C4-2B (cell line): ENCODE data around the gene VIL1.

Source experiments
- H3K27ac ChIP-seq: fragments of 450-650 bp; 2 replicates; pipeline ENCODE4 v1.5.1; 2017
- ZFX ChIP-seq: fragments of 450-650 bp; IDR thresholded peaks from 2 replicates; pipeline ENCODE4 v1.6.1; 2017
- TF ChIP-seq, protein P1 (sequence below): fragments of 450-650 bp; conservative IDR thresholded peaks from 2 replicates; pipeline ENCODE4 v1.5.1; 2017; ENCODE audit warnings: mild to moderate bottlenecking

VIL1 gene

DNA sequence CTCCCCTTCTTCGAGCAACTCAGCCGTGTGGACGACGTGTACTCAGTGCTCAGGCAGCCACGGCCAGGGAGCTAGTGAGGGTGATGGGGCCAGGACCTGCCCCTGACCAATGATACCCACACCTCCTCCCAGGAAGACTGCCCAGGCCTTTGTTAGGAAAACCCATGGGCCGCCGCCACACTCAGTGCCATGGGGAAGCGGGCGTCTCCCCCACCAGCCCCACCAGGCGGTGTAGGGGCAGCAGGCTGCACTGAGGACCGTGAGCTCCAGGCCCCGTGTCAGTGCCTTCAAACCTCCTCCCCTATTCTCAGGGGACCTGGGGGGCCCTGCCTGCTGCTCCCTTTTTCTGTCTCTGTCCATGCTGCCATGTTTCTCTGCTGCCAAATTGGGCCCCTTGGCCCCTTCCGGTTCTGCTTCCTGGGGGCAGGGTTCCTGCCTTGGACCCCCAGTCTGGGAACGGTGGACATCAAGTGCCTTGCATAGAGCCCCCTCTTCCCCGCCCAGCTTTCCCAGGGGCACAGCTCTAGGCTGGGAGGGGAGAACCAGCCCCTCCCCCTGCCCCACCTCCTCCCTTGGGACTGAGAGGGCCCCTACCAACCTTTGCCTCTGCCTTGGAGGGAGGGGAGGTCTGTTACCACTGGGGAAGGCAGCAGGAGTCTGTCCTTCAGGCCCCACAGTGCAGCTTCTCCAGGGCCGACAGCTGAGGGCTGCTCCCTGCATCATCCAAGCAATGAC is 14.4 kb upstream of the VIL1 start:
- TF ChIP-seq, protein P1, sequence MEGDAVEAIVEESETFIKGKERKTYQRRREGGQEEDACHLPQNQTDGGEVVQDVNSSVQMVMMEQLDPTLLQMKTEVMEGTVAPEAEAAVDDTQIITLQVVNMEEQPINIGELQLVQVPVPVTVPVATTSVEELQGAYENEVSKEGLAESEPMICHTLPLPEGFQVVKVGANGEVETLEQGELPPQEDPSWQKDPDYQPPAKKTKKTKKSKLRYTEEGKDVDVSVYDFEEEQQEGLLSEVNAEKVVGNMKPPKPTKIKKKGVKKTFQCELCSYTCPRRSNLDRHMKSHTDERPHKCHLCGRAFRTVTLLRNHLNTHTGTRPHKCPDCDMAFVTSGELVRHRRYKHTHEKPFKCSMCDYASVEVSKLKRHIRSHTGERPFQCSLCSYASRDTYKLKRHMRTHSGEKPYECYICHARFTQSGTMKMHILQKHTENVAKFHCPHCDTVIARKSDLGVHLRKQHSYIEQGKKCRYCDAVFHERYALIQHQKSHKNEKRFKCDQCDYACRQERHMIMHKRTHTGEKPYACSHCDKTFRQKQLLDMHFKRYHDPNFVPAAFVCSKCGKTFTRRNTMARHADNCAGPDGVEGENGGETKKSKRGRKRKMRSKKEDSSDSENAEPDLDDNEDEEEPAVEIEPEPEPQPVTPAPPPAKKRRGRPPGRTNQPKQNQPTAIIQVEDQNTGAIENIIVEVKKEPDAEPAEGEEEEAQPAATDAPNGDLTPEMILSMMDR: no peak
- TF ChIP-seq ZFX: no peak
- H3K27ac ChIP-seq: peak overlapping the region; percentile 72

DNA sequence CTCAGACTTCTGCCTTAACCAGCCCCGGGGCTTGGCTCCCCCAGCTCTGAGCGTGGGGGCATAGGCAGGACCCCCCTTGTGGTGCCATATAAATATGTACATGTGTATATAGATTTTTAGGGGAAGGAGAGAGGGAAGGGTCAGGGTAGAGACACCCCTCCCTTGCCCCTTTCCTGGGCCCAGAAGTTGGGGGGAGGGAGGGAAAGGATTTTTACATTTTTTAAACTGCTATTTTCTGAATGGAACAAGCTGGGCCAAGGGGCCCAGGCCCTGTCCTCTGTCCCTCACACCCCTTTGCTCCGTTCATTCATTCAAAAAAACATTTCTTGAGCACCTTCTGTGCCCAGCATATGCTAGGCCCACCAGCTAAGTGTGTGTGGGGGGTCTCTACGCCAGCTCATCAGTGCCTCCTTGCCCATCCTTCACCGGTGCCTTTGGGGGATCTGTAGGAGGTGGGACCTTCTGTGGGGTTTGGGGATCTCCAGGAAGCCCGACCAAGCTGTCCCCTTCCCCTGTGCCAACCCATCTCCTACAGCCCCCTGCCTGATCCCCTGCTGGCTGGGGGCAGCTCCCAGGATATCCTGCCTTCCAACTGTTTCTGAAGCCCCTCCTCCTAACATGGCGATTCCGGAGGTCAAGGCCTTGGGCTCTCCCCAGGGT is 13.7 kb upstream of the VIL1 start:
- peak overlapping the region; percentile 72 for H3K27ac ChIP-seq
- no peak for TF ChIP-seq ZFX
- TF ChIP-seq, protein P1: no peak

- TF ChIP-seq ZFX: no peak
- TF ChIP-seq, protein P1: no peak
- peak overlapping the region; percentile 72 for H3K27ac ChIP-seq
Observed at GRCh38 chr2:218405746-218406208, 13.1 kb upstream of the VIL1 start.

GRCh38 chr2:218406209-218406948 is 12.5 kb upstream of the VIL1 start:
- peak overlapping the region; percentile 72 for H3K27ac ChIP-seq
- TF ChIP-seq, protein P1: peak; percentile 89
- no peak for TF ChIP-seq ZFX

GRCh38 chr2:218406949-218407618 is 11.8 kb upstream of the VIL1 start:
- H3K27ac ChIP-seq: peak overlapping the region; percentile 72
- no peak for TF ChIP-seq ZFX
- TF ChIP-seq, protein P1: no peak; the same call in 1 of the 2 replicates

DNA sequence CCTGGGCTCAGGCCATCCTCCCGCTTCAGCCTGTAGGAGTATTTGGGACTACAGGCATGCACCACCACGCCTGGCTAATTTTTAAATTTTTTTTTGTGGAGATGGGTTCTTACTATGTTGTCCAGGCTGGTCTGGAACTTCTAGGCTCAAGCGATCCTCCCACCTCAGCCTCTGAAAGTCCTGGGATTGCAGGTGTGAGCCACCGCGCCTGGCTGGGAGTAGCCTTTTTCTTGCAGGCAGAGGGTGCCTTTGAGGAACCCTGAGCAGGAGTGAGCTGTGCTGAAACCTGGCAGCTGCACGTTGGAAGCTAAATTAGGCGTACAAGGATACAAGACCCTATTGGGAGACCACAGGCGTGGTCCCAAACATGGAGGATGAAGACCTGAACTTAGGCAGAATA is 11.2 kb upstream of the VIL1 start:
- H3K27ac ChIP-seq: peak overlapping the region; percentile 72
- TF ChIP-seq, protein P1: no peak
- no peak for TF ChIP-seq ZFX
